Measurements from ENCODE around the gene SMPD2.
"Not testable (repeated sequence)": the region's sequence is repeated elsewhere in the genome, so short reads cannot be mapped to it uniquely, and the experiment has no call there.

Gene SMPD2

GRCh38 chr6:109455437-109456110, 15.1 kb downstream of the SMPD2 start, which contains the start of gene MICAL1:
Gene MICAL1 (minus strand): TSS chr6:109455772. CDS start chr6:109454196, 1,576 bp downstream.
- TF ChIP-seq CTCF (IDR thresholded peaks at IDR 0.05; ENCODE audit: insufficient read depth, missing control alignments): peak; percentile 5
- peak; percentile 69 for DNase-seq (ENCODE audit: insufficient read length, low spot score)
- no peak for FAIRE-seq

- FAIRE-seq (no peak), DNase-seq (ENCODE audit: insufficient read length, low spot score) (no peak)
- TF ChIP-seq CTCF (IDR thresholded peaks at IDR 0.05; ENCODE audit: insufficient read depth, missing control alignments): no peak
Measured at GRCh38 chr6:109456111-109456583, 15.6 kb downstream of the SMPD2 start.

DNA sequence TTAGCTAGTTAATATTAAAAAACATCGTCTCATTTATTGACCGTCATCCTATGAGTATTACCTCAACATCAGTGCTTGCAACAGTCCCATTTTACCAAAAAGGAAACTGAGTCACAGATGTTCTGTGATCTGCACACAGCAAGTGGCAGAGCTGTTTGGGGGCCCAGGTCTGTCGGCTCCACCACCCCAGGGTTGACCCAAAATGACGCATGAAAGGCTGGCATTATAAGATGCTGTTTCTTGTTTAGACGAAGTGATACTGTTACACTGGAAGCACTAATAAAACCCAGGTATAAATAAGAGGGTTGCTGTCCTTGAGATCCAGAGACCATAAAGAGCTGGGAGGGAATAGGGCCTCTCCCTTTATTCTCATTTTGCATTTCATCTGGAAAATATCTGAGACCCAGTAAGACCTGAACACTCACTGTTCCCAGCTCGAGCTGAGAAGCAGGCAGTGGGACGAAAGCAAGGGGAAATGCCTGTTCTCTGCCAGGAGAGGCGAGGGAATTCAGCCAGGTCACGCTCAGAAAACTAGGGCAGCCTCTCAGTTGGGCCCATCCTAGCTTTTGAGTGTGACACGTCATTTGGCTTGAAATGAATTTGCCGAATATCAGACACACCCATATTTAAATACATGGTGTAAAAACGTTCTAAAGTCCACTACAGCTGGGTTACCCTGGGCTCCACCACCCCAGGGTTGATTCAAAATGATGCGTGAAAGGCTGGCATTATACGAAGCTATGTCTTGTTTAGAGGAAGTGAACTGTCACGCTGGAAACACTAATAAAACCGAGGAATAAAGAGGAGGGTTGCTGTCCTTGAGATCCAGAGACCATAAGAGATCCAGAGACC, 16.4 kb downstream of the SMPD2 start:
- DNase-seq (ENCODE audit: insufficient read length, low spot score): no peak
- no peak for TF ChIP-seq CTCF (IDR thresholded peaks at IDR 0.05; ENCODE audit: insufficient read depth, missing control alignments)
- no peak for FAIRE-seq

GRCh38 chr6:109457562-109457996, 17.1 kb downstream of the SMPD2 start:
- no peak for DNase-seq (ENCODE audit: insufficient read length, low spot score)
- no peak for FAIRE-seq
- TF ChIP-seq CTCF (IDR thresholded peaks at IDR 0.05; ENCODE audit: insufficient read depth, missing control alignments): no peak

GRCh38 chr6:109458774-109459531, 18.4 kb downstream of the SMPD2 start:
- DNase-seq (ENCODE audit: insufficient read length, low spot score) (no peak), FAIRE-seq (no peak)
- TF ChIP-seq CTCF (IDR thresholded peaks at IDR 0.05; ENCODE audit: insufficient read depth, missing control alignments): no peak

- no peak for TF ChIP-seq CTCF (IDR thresholded peaks at IDR 0.05; ENCODE audit: insufficient read depth, missing control alignments)
- DNase-seq (ENCODE audit: insufficient read length, low spot score) (no peak), FAIRE-seq (no peak)
Measured at GRCh38 chr6:109460161-109460829, 19.8 kb downstream of the SMPD2 start.

DNA sequence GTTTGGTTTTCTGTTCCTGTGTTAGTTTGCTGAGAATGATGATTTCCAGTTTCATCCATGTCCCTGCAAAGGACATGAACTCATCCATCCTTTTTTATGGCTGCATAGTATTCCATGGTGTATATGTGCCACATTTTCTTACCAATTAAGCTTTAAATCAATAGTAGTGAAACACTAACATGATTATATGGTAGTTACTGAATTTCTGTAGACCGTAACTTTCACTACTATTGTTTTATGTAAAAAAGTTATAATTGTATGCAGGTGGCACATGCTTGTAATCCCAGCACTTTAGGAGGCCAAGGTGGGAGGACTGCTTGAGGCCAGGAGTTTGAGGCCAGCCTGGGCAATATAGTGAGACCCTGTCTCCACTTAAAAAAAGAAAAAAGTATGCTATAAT, 20.7 kb downstream of the SMPD2 start:
- FAIRE-seq: not testable (repeated sequence)

More for the DNA sequence above, 20.7 kb downstream of the SMPD2 start:
- not testable (repeated sequence) for DNase-seq (ENCODE audit: insufficient read length, low spot score)

Measured in D721Med (cell line).